Measurements from ENCODE around the gene ACTRT2.

DNA sequence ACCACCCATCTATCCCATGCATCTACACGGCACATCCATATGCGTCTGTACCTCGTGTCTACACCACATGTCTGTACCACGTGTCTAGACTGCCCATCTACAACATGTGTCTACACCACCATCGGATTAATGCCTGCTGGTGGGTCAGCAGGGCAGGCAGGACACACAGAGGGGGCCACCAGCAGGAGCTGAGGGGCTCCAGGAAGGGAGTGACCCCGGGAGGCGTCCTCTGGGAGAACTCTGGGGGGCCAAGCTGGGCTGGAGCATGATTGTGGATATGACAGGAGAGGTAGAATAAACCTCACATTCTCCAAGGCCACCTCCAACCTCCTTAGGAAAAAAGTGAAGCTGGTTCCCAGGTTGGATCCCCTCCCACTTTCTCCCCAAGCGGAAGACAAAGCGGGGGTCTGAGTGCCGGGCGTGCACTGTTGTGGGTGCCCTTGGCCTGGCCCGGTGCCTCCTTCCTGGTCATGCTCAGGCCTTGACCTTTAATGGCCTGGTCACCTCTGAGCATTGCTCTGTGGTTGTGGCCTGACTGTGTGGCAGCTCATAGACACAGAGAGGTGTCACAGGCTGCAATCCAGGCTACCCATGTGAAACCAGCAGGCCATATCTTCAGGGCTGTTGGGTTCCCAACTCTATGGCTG, 881 bp upstream of the ACTRT2 start:
- TF ChIP-seq POLR2A (IDR thresholded peaks at IDR 0.05), result no peak
- TF ChIP-seq, protein P1, sequence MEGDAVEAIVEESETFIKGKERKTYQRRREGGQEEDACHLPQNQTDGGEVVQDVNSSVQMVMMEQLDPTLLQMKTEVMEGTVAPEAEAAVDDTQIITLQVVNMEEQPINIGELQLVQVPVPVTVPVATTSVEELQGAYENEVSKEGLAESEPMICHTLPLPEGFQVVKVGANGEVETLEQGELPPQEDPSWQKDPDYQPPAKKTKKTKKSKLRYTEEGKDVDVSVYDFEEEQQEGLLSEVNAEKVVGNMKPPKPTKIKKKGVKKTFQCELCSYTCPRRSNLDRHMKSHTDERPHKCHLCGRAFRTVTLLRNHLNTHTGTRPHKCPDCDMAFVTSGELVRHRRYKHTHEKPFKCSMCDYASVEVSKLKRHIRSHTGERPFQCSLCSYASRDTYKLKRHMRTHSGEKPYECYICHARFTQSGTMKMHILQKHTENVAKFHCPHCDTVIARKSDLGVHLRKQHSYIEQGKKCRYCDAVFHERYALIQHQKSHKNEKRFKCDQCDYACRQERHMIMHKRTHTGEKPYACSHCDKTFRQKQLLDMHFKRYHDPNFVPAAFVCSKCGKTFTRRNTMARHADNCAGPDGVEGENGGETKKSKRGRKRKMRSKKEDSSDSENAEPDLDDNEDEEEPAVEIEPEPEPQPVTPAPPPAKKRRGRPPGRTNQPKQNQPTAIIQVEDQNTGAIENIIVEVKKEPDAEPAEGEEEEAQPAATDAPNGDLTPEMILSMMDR (IDR thresholded peaks at IDR 0.05), result no peak
